IMR-90 (cell line): Measurements from ENCODE around the gene WDFY2.

Source experiments
- BHLHE40 ChIP-seq: fragments of 150-350 bp; IDR thresholded peaks from 2 replicates; pipeline ENCODE4 v1.6.1; 2016; ENCODE audit warnings: mild to moderate bottlenecking, low read depth, low read length
- CEBPB ChIP-seq: IDR thresholded peaks from 2 replicates; pipeline ENCODE4 v1.6.1; 2012; ENCODE audit warnings: low read depth, low read length, improper control_type of control experiment
- CHD1 ChIP-seq: IDR thresholded peaks from 2 replicates; pipeline ENCODE4 v1.6.1; 2012; ENCODE audit warnings: low read depth, low read length, improper control_type of control experiment
- FOS ChIP-seq: fragments of 150-350 bp; IDR thresholded peaks from 2 replicates; pipeline ENCODE4 v1.6.1; 2016; ENCODE audit warnings: low read depth, low read length
- MAFK ChIP-seq: IDR thresholded peaks from 2 replicates; pipeline ENCODE4 v1.6.1; 2012; ENCODE audit warnings: low read depth, low read length, improper control_type of control experiment
- MAZ ChIP-seq: IDR thresholded peaks from 2 replicates; pipeline ENCODE4 v1.6.1; 2012; ENCODE audit warnings: low read depth, mild to moderate bottlenecking, low read length, improper control_type of control experiment, moderate library complexity, borderline replicate concordance
- MXI1 ChIP-seq: IDR thresholded peaks from 2 replicates; pipeline ENCODE4 v1.6.1; 2012; ENCODE audit warnings: low read depth, mild to moderate bottlenecking, low read length, moderate library complexity, borderline replicate concordance
- POLR2A ChIP-seq: IDR thresholded peaks from 2 replicates; pipeline ENCODE4 v1.6.1; 2012; ENCODE audit warnings: mild to moderate bottlenecking, low read depth, low read length
- RAD21 ChIP-seq: IDR thresholded peaks from 2 replicates; pipeline ENCODE4 v1.6.1; 2012; ENCODE audit warnings: low read length, improper control_type of control experiment
- RCOR1 ChIP-seq: IDR thresholded peaks from 2 replicates; pipeline ENCODE4 v1.6.1; 2012; ENCODE audit warnings: mild to moderate bottlenecking, low read length, improper control_type of control experiment; ENCODE audit not compliant: insufficient replicate concordance
- RFX5 ChIP-seq: IDR thresholded peaks from 2 replicates; pipeline ENCODE4 v1.8.0; 2012; ENCODE audit warnings: low read depth, mild to moderate bottlenecking, low read length, moderate library complexity
- TF ChIP-seq, protein P1 (sequence below): conservative IDR thresholded peaks from 2 replicates; pipeline ENCODE4 v1.5.1; 2012; ENCODE audit warnings: mild to moderate bottlenecking, low read depth, low read length, improper control_type of control experiment
- TF ChIP-seq, protein P2 (sequence below): fragments of 150-350 bp; IDR thresholded peaks from 2 replicates; pipeline ENCODE4 v1.6.1; 2017; ENCODE audit warnings: mild to moderate bottlenecking, antibody characterized with exemption, low read length, low read depth
- TF ChIP-seq, protein P3 (sequence below): fragments of 150-350 bp; IDR thresholded peaks from 2 replicates; pipeline ENCODE4 v1.6.1; 2016; ENCODE audit warnings: low read depth, mild to moderate bottlenecking, low read length, moderate library complexity, borderline replicate concordance

GRCh38 chr13:51698352-51698751 is 114.1 kb downstream of the WDFY2 start:
- TF ChIP-seq, protein P1, sequence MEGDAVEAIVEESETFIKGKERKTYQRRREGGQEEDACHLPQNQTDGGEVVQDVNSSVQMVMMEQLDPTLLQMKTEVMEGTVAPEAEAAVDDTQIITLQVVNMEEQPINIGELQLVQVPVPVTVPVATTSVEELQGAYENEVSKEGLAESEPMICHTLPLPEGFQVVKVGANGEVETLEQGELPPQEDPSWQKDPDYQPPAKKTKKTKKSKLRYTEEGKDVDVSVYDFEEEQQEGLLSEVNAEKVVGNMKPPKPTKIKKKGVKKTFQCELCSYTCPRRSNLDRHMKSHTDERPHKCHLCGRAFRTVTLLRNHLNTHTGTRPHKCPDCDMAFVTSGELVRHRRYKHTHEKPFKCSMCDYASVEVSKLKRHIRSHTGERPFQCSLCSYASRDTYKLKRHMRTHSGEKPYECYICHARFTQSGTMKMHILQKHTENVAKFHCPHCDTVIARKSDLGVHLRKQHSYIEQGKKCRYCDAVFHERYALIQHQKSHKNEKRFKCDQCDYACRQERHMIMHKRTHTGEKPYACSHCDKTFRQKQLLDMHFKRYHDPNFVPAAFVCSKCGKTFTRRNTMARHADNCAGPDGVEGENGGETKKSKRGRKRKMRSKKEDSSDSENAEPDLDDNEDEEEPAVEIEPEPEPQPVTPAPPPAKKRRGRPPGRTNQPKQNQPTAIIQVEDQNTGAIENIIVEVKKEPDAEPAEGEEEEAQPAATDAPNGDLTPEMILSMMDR = no peak
- TF ChIP-seq, protein P2, sequence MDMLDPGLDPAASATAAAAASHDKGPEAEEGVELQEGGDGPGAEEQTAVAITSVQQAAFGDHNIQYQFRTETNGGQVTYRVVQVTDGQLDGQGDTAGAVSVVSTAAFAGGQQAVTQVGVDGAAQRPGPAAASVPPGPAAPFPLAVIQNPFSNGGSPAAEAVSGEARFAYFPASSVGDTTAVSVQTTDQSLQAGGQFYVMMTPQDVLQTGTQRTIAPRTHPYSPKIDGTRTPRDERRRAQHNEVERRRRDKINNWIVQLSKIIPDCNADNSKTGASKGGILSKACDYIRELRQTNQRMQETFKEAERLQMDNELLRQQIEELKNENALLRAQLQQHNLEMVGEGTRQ = no peak
- TF ChIP-seq CEBPB (no peak), MAFK (no peak), RCOR1 (no peak), POLR2A (no peak), RAD21 (no peak), RFX5 (no peak), FOS (no peak), CHD1 (no peak), MAZ (no peak), BHLHE40 (no peak), MXI1 (no peak)
- TF ChIP-seq, protein P3, sequence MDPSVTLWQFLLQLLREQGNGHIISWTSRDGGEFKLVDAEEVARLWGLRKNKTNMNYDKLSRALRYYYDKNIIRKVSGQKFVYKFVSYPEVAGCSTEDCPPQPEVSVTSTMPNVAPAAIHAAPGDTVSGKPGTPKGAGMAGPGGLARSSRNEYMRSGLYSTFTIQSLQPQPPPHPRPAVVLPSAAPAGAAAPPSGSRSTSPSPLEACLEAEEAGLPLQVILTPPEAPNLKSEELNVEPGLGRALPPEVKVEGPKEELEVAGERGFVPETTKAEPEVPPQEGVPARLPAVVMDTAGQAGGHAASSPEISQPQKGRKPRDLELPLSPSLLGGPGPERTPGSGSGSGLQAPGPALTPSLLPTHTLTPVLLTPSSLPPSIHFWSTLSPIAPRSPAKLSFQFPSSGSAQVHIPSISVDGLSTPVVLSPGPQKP = no peak
